ENCODE measurements around the gene PRTG.

DNA sequence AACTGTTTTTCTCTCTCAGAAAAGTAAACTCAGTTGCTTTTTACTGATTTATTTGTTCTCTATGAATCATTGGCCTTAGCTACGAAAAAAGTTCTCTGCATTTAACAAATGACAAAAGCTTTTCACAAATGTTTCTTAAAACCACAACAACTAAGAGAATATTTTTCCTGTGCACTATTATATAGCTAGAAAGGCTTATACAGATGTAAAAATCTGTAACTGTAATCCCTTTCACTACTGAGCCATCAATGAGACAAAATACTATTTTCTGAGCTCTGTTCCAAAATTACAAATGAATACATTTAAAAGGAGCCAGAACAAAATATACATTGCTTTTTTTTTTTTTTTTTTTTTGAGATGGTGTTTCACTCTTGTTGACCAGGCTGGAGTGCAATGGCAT, 109.2 kb downstream of the PRTG start:
- TF ChIP-seq, protein P1, sequence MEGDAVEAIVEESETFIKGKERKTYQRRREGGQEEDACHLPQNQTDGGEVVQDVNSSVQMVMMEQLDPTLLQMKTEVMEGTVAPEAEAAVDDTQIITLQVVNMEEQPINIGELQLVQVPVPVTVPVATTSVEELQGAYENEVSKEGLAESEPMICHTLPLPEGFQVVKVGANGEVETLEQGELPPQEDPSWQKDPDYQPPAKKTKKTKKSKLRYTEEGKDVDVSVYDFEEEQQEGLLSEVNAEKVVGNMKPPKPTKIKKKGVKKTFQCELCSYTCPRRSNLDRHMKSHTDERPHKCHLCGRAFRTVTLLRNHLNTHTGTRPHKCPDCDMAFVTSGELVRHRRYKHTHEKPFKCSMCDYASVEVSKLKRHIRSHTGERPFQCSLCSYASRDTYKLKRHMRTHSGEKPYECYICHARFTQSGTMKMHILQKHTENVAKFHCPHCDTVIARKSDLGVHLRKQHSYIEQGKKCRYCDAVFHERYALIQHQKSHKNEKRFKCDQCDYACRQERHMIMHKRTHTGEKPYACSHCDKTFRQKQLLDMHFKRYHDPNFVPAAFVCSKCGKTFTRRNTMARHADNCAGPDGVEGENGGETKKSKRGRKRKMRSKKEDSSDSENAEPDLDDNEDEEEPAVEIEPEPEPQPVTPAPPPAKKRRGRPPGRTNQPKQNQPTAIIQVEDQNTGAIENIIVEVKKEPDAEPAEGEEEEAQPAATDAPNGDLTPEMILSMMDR (IDR thresholded peaks at IDR 0.05): no peak
- TF ChIP-seq POLR2A (IDR thresholded peaks at IDR 0.05) (no peak), POLR2AphosphoS5 (IDR thresholded peaks at IDR 0.05) (no peak)
